PFSK-1 (cell line): ENCODE data around the gene PHF24.

Source experiments
- FOXP2 ChIP-seq: optimal IDR thresholded peaks from 2 replicates; pipeline ENCODE3; 2011; ENCODE audit warnings: borderline replicate concordance, control low read depth, inconsistent platforms; ENCODE audit not compliant: insufficient read depth; ENCODE audit errors: extremely low read length, extremely low read depth
- POLR2AphosphoS5 ChIP-seq: IDR thresholded peaks from 2 replicates; pipeline ENCODE4 v1.6.1; 2012; ENCODE audit warnings: low read depth, mild to moderate bottlenecking, control low read depth, low read length, moderate library complexity
- SIN3A ChIP-seq: IDR thresholded peaks from 2 replicates; pipeline ENCODE4 v1.6.1; 2012; ENCODE audit warnings: mild to moderate bottlenecking, low read length, moderate library complexity, borderline replicate concordance; ENCODE audit not compliant: insufficient read depth
- TAF1 ChIP-seq: IDR thresholded peaks from 2 replicates; pipeline ENCODE4 v1.6.1; 2012; ENCODE audit warnings: low read length, control low read depth, borderline replicate concordance; ENCODE audit not compliant: insufficient read depth
- TF ChIP-seq, protein P1 (sequence below), 2 experiments: IDR thresholded peaks; 2 replicates each; pipeline versions ENCODE4 v1.6.1 to v1.8.0; 2011 to 2012; ENCODE audit warnings: low read depth in 2 of 2, low read length in 2 of 2, control low read depth in 1 of 2, inconsistent platforms in 1 of 2, mild to moderate bottlenecking in 1 of 2, moderate library complexity in 1 of 2; ENCODE audit not compliant: insufficient read depth in 1 of 2

Gene PHF24

DNA sequence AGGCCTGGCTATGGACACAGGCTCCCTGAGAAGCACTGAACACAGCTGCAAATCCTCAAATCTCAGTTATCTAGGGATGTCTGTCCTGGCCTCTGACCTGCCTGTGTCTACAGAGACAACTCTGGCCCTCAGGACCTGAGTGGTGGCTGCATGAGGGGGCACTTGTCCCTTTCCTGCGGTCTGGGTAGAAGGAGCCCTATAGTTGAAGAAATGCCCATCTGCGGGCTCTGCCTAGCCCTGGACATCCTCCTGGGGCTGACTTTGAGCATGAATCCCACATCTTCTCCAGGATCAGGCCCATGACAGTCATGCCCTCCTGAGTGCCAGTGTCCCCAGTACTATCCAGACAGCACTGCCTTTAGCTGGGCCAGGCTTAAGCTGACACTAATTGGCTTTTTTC lies 41.5 kb downstream of the PHF24 start:
- TF ChIP-seq SIN3A (no peak), FOXP2 (no peak), TAF1 (no peak), POLR2AphosphoS5 (no peak)
- TF ChIP-seq, protein P1, sequence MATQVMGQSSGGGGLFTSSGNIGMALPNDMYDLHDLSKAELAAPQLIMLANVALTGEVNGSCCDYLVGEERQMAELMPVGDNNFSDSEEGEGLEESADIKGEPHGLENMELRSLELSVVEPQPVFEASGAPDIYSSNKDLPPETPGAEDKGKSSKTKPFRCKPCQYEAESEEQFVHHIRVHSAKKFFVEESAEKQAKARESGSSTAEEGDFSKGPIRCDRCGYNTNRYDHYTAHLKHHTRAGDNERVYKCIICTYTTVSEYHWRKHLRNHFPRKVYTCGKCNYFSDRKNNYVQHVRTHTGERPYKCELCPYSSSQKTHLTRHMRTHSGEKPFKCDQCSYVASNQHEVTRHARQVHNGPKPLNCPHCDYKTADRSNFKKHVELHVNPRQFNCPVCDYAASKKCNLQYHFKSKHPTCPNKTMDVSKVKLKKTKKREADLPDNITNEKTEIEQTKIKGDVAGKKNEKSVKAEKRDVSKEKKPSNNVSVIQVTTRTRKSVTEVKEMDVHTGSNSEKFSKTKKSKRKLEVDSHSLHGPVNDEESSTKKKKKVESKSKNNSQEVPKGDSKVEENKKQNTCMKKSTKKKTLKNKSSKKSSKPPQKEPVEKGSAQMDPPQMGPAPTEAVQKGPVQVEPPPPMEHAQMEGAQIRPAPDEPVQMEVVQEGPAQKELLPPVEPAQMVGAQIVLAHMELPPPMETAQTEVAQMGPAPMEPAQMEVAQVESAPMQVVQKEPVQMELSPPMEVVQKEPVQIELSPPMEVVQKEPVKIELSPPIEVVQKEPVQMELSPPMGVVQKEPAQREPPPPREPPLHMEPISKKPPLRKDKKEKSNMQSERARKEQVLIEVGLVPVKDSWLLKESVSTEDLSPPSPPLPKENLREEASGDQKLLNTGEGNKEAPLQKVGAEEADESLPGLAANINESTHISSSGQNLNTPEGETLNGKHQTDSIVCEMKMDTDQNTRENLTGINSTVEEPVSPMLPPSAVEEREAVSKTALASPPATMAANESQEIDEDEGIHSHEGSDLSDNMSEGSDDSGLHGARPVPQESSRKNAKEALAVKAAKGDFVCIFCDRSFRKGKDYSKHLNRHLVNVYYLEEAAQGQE (IDR thresholded peaks at IDR 0.05; ENCODE audit: insufficient read depth in 1 of 2, low read depth in 2 of 2, low read length in 2 of 2) = no peak

DNA sequence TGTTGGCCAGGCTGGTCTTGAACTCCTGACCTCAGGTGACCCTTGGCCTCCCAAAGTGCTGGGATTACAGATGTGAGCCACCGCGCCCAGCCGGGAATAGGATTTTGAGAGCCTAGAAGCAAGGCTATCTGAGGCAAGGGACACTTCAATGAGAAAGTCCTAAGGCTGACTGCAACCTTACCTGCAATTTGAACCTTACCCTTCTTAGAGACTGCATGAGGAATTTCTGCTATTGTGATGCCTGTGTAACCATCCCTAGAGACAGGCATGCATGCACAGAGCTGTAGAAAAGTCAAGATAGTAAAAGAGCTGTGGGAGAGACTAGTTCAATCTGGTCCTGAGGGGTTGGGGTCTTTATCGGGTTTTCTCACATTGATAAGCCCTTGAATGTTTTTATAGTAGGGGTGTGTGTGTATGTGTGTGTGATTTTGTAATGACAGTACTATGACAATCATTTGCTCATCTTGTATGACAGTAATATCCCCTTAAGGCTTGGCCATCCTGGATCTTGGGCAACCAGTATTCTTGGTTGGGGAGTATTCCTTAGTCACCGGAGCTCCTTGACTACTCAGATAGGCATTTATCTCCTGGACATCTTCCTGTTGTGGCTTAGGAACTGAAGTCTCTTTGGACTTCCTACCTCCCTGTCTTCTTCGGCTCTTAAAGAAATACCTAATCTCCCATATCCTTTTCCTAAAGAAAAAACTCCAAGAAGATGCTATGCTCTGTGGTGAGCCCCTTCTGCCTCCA lies 42.6 kb downstream of the PHF24 start:
- no peak for TF ChIP-seq TAF1
- TF ChIP-seq, protein P1 (IDR thresholded peaks at IDR 0.05; ENCODE audit: insufficient read depth in 1 of 2, low read depth in 2 of 2, low read length in 2 of 2) = no peak
- TF ChIP-seq POLR2AphosphoS5 = no peak
- TF ChIP-seq SIN3A = no peak
- TF ChIP-seq FOXP2 = no peak

DNA sequence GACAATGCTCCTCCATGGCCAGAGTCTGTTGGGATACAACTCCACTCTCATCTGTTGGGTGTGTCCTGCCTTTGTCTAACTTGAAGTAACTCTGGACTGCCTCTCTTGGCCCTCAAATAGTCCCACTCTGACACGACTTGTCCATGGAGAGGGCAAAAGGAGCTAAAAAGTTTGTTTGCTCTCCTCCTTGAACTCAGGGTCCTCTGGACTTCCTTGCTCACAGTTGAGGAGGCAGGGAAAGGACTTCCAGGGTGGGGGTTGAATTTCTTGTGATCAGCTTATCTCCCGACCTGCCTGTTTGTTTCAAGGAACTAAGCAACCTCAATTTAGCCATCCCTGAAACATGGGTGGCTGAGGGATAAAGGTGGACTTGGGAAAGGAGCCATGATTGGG lies 43.2 kb downstream of the PHF24 start:
- TF ChIP-seq SIN3A = no peak
- no peak for TF ChIP-seq TAF1
- TF ChIP-seq FOXP2 = no peak
- TF ChIP-seq, protein P1 (IDR thresholded peaks at IDR 0.05; ENCODE audit: insufficient read depth in 1 of 2, low read depth in 2 of 2, low read length in 2 of 2) = no peak
- no peak for TF ChIP-seq POLR2AphosphoS5

DNA sequence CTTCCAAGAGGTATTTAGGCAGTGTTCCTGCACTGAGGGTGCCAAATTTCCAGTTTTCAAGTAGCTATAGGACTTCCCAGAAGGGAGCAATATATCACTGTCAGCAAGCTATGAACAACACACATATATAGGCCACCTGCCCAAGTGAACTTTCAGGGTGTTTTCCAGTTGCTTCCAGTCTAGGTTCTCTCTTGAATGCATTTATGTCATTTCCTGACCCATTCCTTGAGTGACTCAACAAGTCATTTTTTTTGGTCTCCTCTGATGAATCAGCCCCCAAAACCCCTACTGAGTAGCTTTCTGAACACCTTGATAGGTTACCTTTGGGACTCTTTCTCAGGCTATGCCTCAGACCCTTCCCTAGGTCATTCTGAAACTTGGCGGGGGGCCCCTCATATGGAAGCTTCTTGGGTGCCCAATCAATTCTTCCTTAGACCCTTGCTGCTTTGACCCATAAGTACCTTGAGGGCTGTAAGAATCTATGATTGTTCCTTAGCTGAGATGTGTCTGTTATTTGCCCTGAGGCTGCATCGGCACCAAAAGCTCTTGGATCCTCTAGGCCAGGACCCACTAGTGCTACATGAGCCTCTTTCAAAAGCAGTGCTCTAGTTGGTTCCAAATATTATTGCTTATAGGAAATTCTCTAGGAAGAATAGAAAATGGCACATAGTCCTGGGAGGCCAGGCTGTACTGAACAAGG lies 43.9 kb downstream of the PHF24 start:
- TF ChIP-seq, protein P1 (IDR thresholded peaks at IDR 0.05; ENCODE audit: insufficient read depth in 1 of 2, low read depth in 2 of 2, low read length in 2 of 2) = no peak
- no peak for TF ChIP-seq POLR2AphosphoS5
- TF ChIP-seq FOXP2 = no peak
- no peak for TF ChIP-seq SIN3A
- TF ChIP-seq TAF1 = no peak
